Activated B cell treated with CpG ODN at 0.5 μM for 24 hours (primary cell): ENCODE results near the gene HES3. TPM values are rescaled to one million over a fixed set of nuclear protein-coding genes. Genes with fewer than 3 reads are reported as not detected.

ENCODE experiments used
- ATAC-seq: fragments of 200-7000 bp; cut with Tn5 transposase; one replicate; pipeline ENCODE4 v1.10.0; 2021; ENCODE audit warnings: low read depth, mild to moderate bottlenecking, moderate library complexity
- CTCF ChIA-PET: fragments of 350-600 bp; sonication (Branson Sonifier 250); formaldehyde crosslinking; loops from one replicate; lab custom pipeline; 2021; ENCODE audit warnings: antibody characterized with exemption; lab: Charles Lee
- POLR2A ChIA-PET: fragments of 350-600 bp; sonication (Branson Sonifier 250); formaldehyde crosslinking; loops from one replicate; lab custom pipeline; 2021; ENCODE audit warnings: antibody characterized with exemption; lab: Charles Lee
- DNase-seq: peaks from one replicate; pipeline ENCODE4 v3.0.0; 2022
- H3K27ac Mint-ChIP-seq: one replicate; pipeline ENCODE4 v1.8.0; 2020; ENCODE audit warnings: mixed read lengths
- H3K27me3 Mint-ChIP-seq: one replicate; pipeline ENCODE4 v1.8.0; 2021; ENCODE audit warnings: mixed read lengths
- H3K36me3 Mint-ChIP-seq: one replicate; pipeline ENCODE4 v1.8.0; 2021; ENCODE audit warnings: low read depth, mixed read lengths
- H3K4me1 Mint-ChIP-seq: one replicate; pipeline ENCODE4 v1.8.0; 2021; ENCODE audit warnings: mixed read lengths
- H3K4me3 Mint-ChIP-seq: one replicate; pipeline ENCODE4 v1.8.0; 2020; ENCODE audit warnings: mild to moderate bottlenecking, mixed read lengths
- H3K9me3 Mint-ChIP-seq: one replicate; pipeline ENCODE4 v1.8.0; 2020; ENCODE audit warnings: mixed read lengths
- CTCF ChIP-seq: fragments of 200-600 bp; IDR thresholded peaks from one replicate; pipeline ENCODE4 v1.8.0; 2022; ENCODE audit warnings: antibody characterized with exemption, mild to moderate bottlenecking
- intact Hi-C: fragments of 100-400 bp; cut with micrococcal nuclease; formaldehyde crosslinking; loops from one replicate; pipeline ENCODE4 v1.15.1; 2024
- total RNA-seq: library from RNA; stranded (reverse); gene quantifications from 2 replicates; pipeline ENCODE4 v1.2.3, GENCODE V29; 2022

Gene HES3
- total RNA-seq, 1 donor from 2014 or later: not detected

GRCh38 chr1:6288665-6289064 lies 44.7 kb downstream of the HES3 start:
- H3K36me3 Mint-ChIP-seq: no peaks in the 10 kb centered on the region
- TF ChIP-seq CTCF: no peak
- POLR2A ChIA-PET: no interaction called here
- peaks cover 6% of the 10 kb centered on the region for H3K4me1 Mint-ChIP-seq
- H3K27ac Mint-ChIP-seq: no peak overlapping the region
- DNase-seq (no peak), ATAC-seq (no peak)
- H3K9me3 Mint-ChIP-seq: no peaks in the 10 kb centered on the region
- CTCF ChIA-PET: no interaction called here
- no peaks in the 10 kb centered on the region for H3K27me3 Mint-ChIP-seq
- intact Hi-C loops: no loop called here
- H3K4me3 Mint-ChIP-seq: no peak overlapping the region

GRCh38 chr1:6292102-6292501 lies 48.1 kb downstream of the HES3 start:
- CTCF ChIA-PET: no interaction called here
- peaks cover 6% of the 10 kb centered on the region for H3K4me1 Mint-ChIP-seq
- H3K9me3 Mint-ChIP-seq: no peaks in the 10 kb centered on the region
- intact Hi-C loops: no loop called here
- DNase-seq: no peak
- no peak overlapping the region for H3K4me3 Mint-ChIP-seq
- POLR2A ChIA-PET: no interaction called here
- no peaks in the 10 kb centered on the region for H3K36me3 Mint-ChIP-seq
- TF ChIP-seq CTCF: no peak
- no peak for ATAC-seq
- H3K27ac Mint-ChIP-seq: no peak overlapping the region
- no peaks in the 10 kb centered on the region for H3K27me3 Mint-ChIP-seq

GRCh38 chr1:6294080-6294889 lies 50.3 kb downstream of the HES3 start:
- TF ChIP-seq CTCF: no peak
- Mint-ChIP-seq H3K4me3 (no peak overlapping the region), H3K9me3 (no peaks in the 10 kb centered on the region), H3K27me3 (no peaks in the 10 kb centered on the region), H3K27ac (no peak overlapping the region), H3K4me1 (peaks cover 6% of the 10 kb centered on the region), H3K36me3 (no peaks in the 10 kb centered on the region)
- ChIA-PET POLR2A (no interaction called here), CTCF (no interaction called here)
- ATAC-seq (no peak), DNase-seq (no peak)
- intact Hi-C loops: no loop called here

GRCh38 chr1:6294890-6295556 lies 51.0 kb downstream of the HES3 start:
- Mint-ChIP-seq H3K4me1 (peaks cover 6% of the 10 kb centered on the region), H3K9me3 (no peaks in the 10 kb centered on the region), H3K27ac (no peak overlapping the region), H3K36me3 (no peaks in the 10 kb centered on the region), H3K27me3 (no peaks in the 10 kb centered on the region), H3K4me3 (no peak overlapping the region)
- ATAC-seq (no peak), DNase-seq (no peak)
- CTCF ChIA-PET: no interaction called here
- TF ChIP-seq CTCF: no peak
- intact Hi-C loops: no loop called here
- POLR2A ChIA-PET: no interaction called here

Other genes with a start within 250 kb of the HES3 start
- gene KCNAB2, start 198.3 kb upstream of the HES3 start, total RNA-seq: 101 and 121 TPM in 2 replicates
- gene CHD5, start 63.9 kb upstream of the HES3 start, total RNA-seq: 0.31 and 0.49 TPM in 2 replicates
- 614 and 621 TPM in 2 replicates for gene RPL22, start 44.6 kb upstream of the HES3 start, total RNA-seq
- gene RNF207, start 38.1 kb upstream of the HES3 start, total RNA-seq: 3.3 and 4.1 TPM in 2 replicates
- gene ICMT, start 8.2 kb upstream of the HES3 start, total RNA-seq: 14.8 and 15.7 TPM in 2 replicates
- gene GPR153, start 16.9 kb downstream of the HES3 start, total RNA-seq: 0.12 and 0.22 TPM in 2 replicates
- 12.3 and 12.7 TPM in 2 replicates for gene ACOT7, start 149.6 kb downstream of the HES3 start, total RNA-seq
- not detected in 2 replicates for gene HES2, start 175.7 kb downstream of the HES3 start, total RNA-seq
- 0.18 TPM in 1 of 2 replicates, not detected in the other for gene ESPN, start 180.6 kb downstream of the HES3 start, total RNA-seq
- 2.5 and 2.8 TPM in 2 replicates for gene TNFRSF25, start 222.0 kb downstream of the HES3 start, total RNA-seq
- 0.22 and 0.27 TPM in 2 replicates for gene PLEKHG5, start 247.5 kb downstream of the HES3 start, total RNA-seq